HG02973 (cell line): ENCODE measurements around the gene NOL4L.

Experiments
- ATAC-seq: cut with Tn5 transposase; IDR thresholded peaks from one replicate; pipeline ENCODE4 v1.9.1; 2021; ENCODE audit warnings: moderate library complexity; ENCODE audit not compliant: unreplicated experiment

NOL4L gene

DNA sequence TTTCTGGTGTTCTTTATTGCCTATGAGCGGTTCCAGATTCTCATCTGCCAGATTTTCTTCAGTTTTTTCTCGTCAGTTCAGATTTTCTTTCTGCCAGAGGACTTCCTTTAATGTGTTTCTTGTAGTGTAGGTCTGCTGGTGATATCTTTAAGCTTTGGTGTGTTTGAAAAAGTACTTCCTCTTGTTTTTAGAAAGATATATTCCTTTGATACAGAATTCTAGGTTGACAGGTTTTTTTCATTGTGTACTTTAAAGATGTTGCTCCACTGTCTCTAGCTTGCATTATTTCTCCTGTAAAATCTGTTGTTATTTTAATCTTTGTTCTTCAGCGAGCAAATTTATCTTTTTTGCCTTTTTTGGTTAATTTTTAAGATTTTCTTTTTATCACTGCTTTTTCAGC lies 190.1 kb downstream of the NOL4L start:
- no peak for ATAC-seq
